ENCODE data around the gene PPP1R36. TPM values are rescaled to one million over a fixed set of nuclear protein-coding genes. Genes with fewer than 3 reads are reported as not detected.

PPP1R36 gene
- total RNA-seq, 4 donors from 2014 or later: 0.84 to 2.0 (median 1.3) TPM

- TF ChIP-seq CTCF (IDR thresholded peaks at IDR 0.05) (no peak), POLR2A (IDR thresholded peaks at IDR 0.05) (peak in 1 of 2 donors; percentile 35)
- DNase-seq (ENCODE audit: low spot score in 2 of 2): peak; percentile 87 to 97
- peak within 1 kb of the TSS; percentile 97 for H3K4me3 ChIP-seq (ENCODE audit: low read depth, poor library complexity, severe bottlenecking)
- 0 to 1% methylated on average over 41 of the region's 87 CpGs for WGBS, 2 donors
- intact Hi-C loops (cut with DNase I; ENCODE audit: low total_unique reads): no loop called here
Measured at GRCh38 chr14:64503434-64504309, 46.1 kb upstream of the PPP1R36 start, which contains the start of gene ZBTB25. ZBTB25 (minus strand) TSS chr14:64503838; CDS start chr14:64490533, 13,305 bp downstream.

- WGBS, 2 donors: 0% methylated on average over 16 to 53 of the region's 63 CpGs
- intact Hi-C loops (cut with DNase I; ENCODE audit: low total_unique reads): no loop called here
- TF ChIP-seq CTCF (IDR thresholded peaks at IDR 0.05) (no peak), POLR2A (IDR thresholded peaks at IDR 0.05) (no peak)
Measured at GRCh38 chr14:64504310-64504896, 45.4 kb upstream of the PPP1R36 start, which contains the start of gene ZBTB1. ZBTB1 (plus strand) TSS chr14:64504770; CDS start chr14:64521505, 16,735 bp downstream.

GRCh38 chr14:64504897-64505794 is 44.6 kb upstream of the PPP1R36 start:
- DNase-seq (ENCODE audit: low spot score in 2 of 2): peak; percentile 91 to 98
- TF ChIP-seq POLR2A (IDR thresholded peaks at IDR 0.05) (no peak), CTCF (IDR thresholded peaks at IDR 0.05) (no peak)
- intact Hi-C loops (cut with DNase I; ENCODE audit: low total_unique reads): no loop called here
- H3K4me3 ChIP-seq (ENCODE audit: low read depth, poor library complexity, severe bottlenecking): peak overlapping the region; percentile 97
- WGBS, 2 donors: 0 to 1% methylated on average over 44 to 68 of the region's 68 CpGs

More at GRCh38 chr14:64504310-64504896, 45.4 kb upstream of the PPP1R36 start, which contains the start of gene ZBTB1:
- H3K4me3 ChIP-seq (ENCODE audit: low read depth, poor library complexity, severe bottlenecking): peak within 1 kb of the TSS; percentile 97
- peak; percentile 73 to 97 for DNase-seq (ENCODE audit: low spot score in 2 of 2)

GRCh38 chr14:64506721-64507120 is 43.0 kb upstream of the PPP1R36 start:
- no peak overlapping the region for H3K4me3 ChIP-seq (ENCODE audit: low read depth, poor library complexity, severe bottlenecking)
- WGBS, 2 donors: 16 to 19% methylated on average over 3 of the region's 3 CpGs
- no peak for DNase-seq (ENCODE audit: low spot score in 2 of 2)
- intact Hi-C loops (cut with DNase I; ENCODE audit: low total_unique reads): no loop called here
- no peak for TF ChIP-seq CTCF (IDR thresholded peaks at IDR 0.05)
- TF ChIP-seq POLR2A (IDR thresholded peaks at IDR 0.05): no peak

GRCh38 chr14:64507376-64508156 is 42.2 kb upstream of the PPP1R36 start:
- DNase-seq (ENCODE audit: low spot score in 2 of 2): no peak
- no peak overlapping the region for H3K4me3 ChIP-seq (ENCODE audit: low read depth, poor library complexity, severe bottlenecking)
- intact Hi-C loops (cut with DNase I; ENCODE audit: low total_unique reads): no loop called here
- TF ChIP-seq CTCF (IDR thresholded peaks at IDR 0.05) (no peak), POLR2A (IDR thresholded peaks at IDR 0.05) (no peak)
- WGBS, 2 donors: 60 to 72% methylated on average over 4 of the region's 4 CpGs

All from lower leg skin (tissue), 4 donors.